ENCODE results near the gene CLCN1.

The CLCN1 gene

GRCh38 chr7:143356414-143357050 lies 40.6 kb downstream of the CLCN1 start:
- H3F3A ChIP-seq (ENCODE audit: insufficient read depth, low read length): no peaks in the 10 kb centered on the region

DNA sequence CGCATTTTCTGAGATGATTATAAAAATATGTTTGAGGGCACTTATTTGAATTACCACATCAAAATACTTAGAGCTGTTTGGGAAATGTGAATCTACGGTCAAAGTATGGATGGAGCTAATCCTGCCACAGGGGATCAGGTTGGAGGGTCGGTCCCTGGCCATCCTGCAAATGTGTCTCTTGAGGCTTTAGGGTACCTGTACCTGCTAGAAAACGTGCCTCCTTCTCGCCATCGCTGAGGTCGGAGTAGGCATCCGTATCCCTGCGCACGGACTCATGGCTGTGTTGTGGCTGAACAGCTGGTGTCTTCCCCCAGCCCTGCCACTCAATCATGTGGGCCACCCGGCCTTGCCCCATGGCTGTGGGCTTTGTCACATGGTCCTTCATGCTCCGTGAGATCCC lies 42.7 kb downstream of the CLCN1 start:
- H3K79me2 ChIP-seq (ENCODE audit: low read length): no peaks in the 10 kb centered on the region
- H3K4me1 ChIP-seq (ENCODE audit: low read length): no peaks in the 10 kb centered on the region
- H3F3A ChIP-seq (ENCODE audit: insufficient read depth, low read length): no peaks in the 10 kb centered on the region
- no peak overlapping the region for H3K4me2 ChIP-seq (ENCODE audit: low read depth, low read length)
- H3K27me3 ChIP-seq (replicated peaks; ENCODE audit: insufficient read depth, low read length): peaks cover 45% of the 10 kb centered on the region
- H3K27ac ChIP-seq (ENCODE audit: low read length): no peak overlapping the region
- H3K9me3 ChIP-seq (replicated peaks; ENCODE audit: insufficient read depth, low read length): no peaks in the 10 kb centered on the region
- no peak for TF ChIP-seq EZH2phosphoT487 (IDR thresholded peaks at IDR 0.05; ENCODE audit: low read length)
- no peak for TF ChIP-seq CTCF (IDR thresholded peaks at IDR 0.05; ENCODE audit: low read length)
- TF ChIP-seq EZH2 (optimal IDR thresholded peaks at IDR 0.05; ENCODE audit: low read depth, low read length): no peak
- DNase-seq: no peak
- no peaks in the 10 kb centered on the region for H3K36me3 ChIP-seq (replicated peaks; ENCODE audit: insufficient read depth, low read length)
- no peaks in the 10 kb centered on the region for H4K20me1 ChIP-seq (ENCODE audit: insufficient read depth, low read length)
- no peak overlapping the region for H3K4me3 ChIP-seq (ENCODE audit: low read length)
- H2AFZ ChIP-seq (ENCODE audit: low read length): no peak overlapping the region
- no peaks in the 10 kb centered on the region for H3K9me2 ChIP-seq (replicated peaks; ENCODE audit: insufficient read depth, low read length)
- no peak overlapping the region for H3K9ac ChIP-seq (ENCODE audit: low read length)

More at GRCh38 chr7:143356414-143357050, 40.6 kb downstream of the CLCN1 start:
- no peak for DNase-seq
- H4K20me1 ChIP-seq (ENCODE audit: insufficient read depth, low read length): no peaks in the 10 kb centered on the region
- no peak overlapping the region for H3K4me2 ChIP-seq (ENCODE audit: low read depth, low read length)
- H3K9me2 ChIP-seq (replicated peaks; ENCODE audit: insufficient read depth, low read length): no peaks in the 10 kb centered on the region
- no peak overlapping the region for H2AFZ ChIP-seq (ENCODE audit: low read length)
- no peak overlapping the region for H3K4me3 ChIP-seq (ENCODE audit: low read length)
- H3K27ac ChIP-seq (ENCODE audit: low read length): no peak overlapping the region
- H3K9ac ChIP-seq (ENCODE audit: low read length): no peak overlapping the region
- TF ChIP-seq CTCF (IDR thresholded peaks at IDR 0.05; ENCODE audit: low read length) (no peak), EZH2phosphoT487 (IDR thresholded peaks at IDR 0.05; ENCODE audit: low read length) (no peak), EZH2 (optimal IDR thresholded peaks at IDR 0.05; ENCODE audit: low read depth, low read length) (no peak)
- H3K9me3 ChIP-seq (replicated peaks; ENCODE audit: insufficient read depth, low read length): no peaks in the 10 kb centered on the region
- no peaks in the 10 kb centered on the region for H3K4me1 ChIP-seq (ENCODE audit: low read length)
- peaks cover 30% of the 10 kb centered on the region for H3K27me3 ChIP-seq (replicated peaks; ENCODE audit: insufficient read depth, low read length)
- no peaks in the 10 kb centered on the region for H3K79me2 ChIP-seq (ENCODE audit: low read length)
- H3K36me3 ChIP-seq (replicated peaks; ENCODE audit: insufficient read depth, low read length): no peaks in the 10 kb centered on the region

DNA sequence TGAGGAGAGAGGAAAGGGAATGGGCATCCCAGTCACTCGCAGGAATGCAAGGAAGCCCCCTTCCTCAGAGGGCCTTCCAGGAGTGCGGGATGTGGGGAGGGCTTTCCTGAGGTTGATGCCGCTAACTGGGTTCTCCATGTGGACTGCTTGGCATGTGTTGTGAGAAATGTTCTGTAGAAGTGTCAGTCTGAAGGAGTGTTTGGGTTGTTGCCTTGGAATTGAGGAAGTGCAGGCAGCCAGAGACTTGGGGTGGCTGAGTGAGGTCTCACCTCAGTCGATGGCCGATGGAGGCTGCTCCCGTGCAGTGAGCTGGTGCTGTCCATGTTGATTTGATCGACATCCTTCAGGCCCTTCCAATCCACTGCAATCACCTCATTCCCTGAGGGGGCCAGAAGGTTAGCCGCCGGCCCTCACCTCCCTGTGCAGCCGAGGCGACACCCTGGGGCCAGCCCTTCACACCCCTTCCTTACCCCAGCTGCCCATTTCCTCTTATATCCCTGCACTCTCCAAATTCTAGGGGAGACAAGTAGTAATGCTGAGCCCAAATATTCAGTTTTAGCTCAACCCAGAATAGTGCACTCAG lies 44.0 kb downstream of the CLCN1 start:
- Histone ChIP-seq H3K9ac (ENCODE audit: low read length) (no peak overlapping the region), H3K9me3 (replicated peaks; ENCODE audit: insufficient read depth, low read length) (no peaks in the 10 kb centered on the region), H3K4me2 (ENCODE audit: low read depth, low read length) (no peak overlapping the region), H3K27ac (ENCODE audit: low read length) (no peak overlapping the region), H3F3A (ENCODE audit: insufficient read depth, low read length) (no peaks in the 10 kb centered on the region), H3K27me3 (replicated peaks; ENCODE audit: insufficient read depth, low read length) (peaks cover 47% of the 10 kb centered on the region), H3K4me3 (ENCODE audit: low read length) (no peak overlapping the region), H3K36me3 (replicated peaks; ENCODE audit: insufficient read depth, low read length) (no peaks in the 10 kb centered on the region), H3K79me2 (ENCODE audit: low read length) (no peaks in the 10 kb centered on the region), H3K9me2 (replicated peaks; ENCODE audit: insufficient read depth, low read length) (no peaks in the 10 kb centered on the region), H4K20me1 (ENCODE audit: insufficient read depth, low read length) (no peaks in the 10 kb centered on the region), H3K4me1 (ENCODE audit: low read length) (no peaks in the 10 kb centered on the region), H2AFZ (ENCODE audit: low read length) (no peak overlapping the region)
- DNase-seq: no peak
- TF ChIP-seq CTCF (IDR thresholded peaks at IDR 0.05; ENCODE audit: low read length): no peak
- no peak for TF ChIP-seq EZH2phosphoT487 (IDR thresholded peaks at IDR 0.05; ENCODE audit: low read length)
- TF ChIP-seq EZH2 (optimal IDR thresholded peaks at IDR 0.05; ENCODE audit: low read depth, low read length): no peak
